GM19397 (cell line): Measurements from ENCODE around the gene NYNRIN.
"Not testable (repeated sequence)": the region's sequence is repeated elsewhere in the genome, so short reads cannot be mapped to it uniquely, and the experiment has no call there.

Source experiments
- ATAC-seq: cut with Tn5 transposase; IDR thresholded peaks from one replicate; pipeline ENCODE4 v1.9.1; 2021; ENCODE audit warnings: mild to moderate bottlenecking, moderate library complexity; ENCODE audit not compliant: unreplicated experiment

The NYNRIN gene

DNA sequence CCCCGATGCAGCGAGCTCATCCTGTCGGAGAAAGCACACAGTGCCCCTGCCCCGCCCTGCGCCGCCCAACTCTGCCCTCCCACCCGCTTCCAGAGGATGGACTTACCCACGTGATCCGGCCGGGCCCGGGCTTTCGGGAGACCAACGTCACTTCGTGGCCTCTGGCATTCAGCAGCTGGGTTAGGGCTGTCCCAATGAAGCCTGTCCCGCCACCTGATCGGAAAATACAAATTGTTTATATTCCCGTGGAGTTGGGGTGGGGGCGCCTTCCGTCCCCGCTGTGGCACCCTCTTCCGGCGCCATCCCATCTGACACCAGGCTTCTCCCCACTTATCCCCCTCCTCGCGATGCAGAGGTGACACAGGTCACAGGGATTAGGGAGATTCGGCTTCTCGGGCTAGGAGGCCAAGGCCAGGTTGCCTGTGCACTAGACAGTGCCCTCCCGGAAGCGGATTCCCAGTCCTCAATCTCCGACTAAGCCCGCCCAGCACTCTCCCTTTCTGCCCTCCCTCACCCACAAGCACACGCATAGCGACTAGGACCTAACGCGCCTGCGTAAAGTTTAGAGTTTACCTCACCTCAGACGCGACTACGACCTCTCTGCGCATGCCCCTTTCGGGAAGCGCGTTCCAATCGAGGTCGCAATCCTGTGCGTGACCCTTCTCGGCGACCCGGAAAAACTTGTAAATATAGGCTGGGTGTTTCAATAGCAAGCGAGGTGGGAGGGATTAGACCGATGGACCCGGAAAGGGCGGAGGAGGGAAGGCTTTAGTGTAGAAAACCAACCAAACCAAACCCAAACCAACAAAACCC lies 43.6 kb downstream of the NYNRIN start, which contains the start of gene SDR39U1:
Gene SDR39U1 (minus strand): TSS at position 537 of the 813 bp plus-strand sequence. CDS start 7 bp downstream, at position 530.
- ATAC-seq = peak; percentile 89

GRCh38 chr14:24443053-24443665 lies 44.4 kb downstream of the NYNRIN start:
- no peak for ATAC-seq

GRCh38 chr14:24450828-24451227 lies 52.0 kb downstream of the NYNRIN start:
- not testable (repeated sequence) for ATAC-seq

GRCh38 chr14:24456980-24457379 lies 58.2 kb downstream of the NYNRIN start:
- no peak for ATAC-seq

GRCh38 chr14:24458736-24459135 lies 59.9 kb downstream of the NYNRIN start:
- no peak for ATAC-seq

DNA sequence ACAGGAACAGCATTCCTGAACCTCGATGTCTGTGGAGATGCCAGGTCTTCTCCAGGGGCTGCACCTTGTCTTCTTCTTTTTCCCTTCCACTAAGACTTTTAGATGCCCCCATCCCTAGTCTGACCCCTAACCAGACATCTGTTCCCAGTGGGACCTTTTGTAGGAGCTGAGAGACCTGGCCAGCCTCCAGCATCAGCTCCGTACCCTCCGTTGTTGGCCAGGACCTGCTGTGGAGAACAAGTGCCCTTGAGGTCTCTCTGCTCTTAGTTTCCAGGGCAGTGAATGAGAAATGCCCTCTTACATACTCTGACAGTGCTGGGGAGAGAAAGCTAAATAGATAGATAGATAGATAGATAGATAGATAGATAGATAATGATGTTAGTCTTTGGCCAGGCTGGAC lies 60.5 kb downstream of the NYNRIN start:
- ATAC-seq = no peak

GRCh38 chr14:24461336-24461735 lies 62.5 kb downstream of the NYNRIN start:
- ATAC-seq = no peak

DNA sequence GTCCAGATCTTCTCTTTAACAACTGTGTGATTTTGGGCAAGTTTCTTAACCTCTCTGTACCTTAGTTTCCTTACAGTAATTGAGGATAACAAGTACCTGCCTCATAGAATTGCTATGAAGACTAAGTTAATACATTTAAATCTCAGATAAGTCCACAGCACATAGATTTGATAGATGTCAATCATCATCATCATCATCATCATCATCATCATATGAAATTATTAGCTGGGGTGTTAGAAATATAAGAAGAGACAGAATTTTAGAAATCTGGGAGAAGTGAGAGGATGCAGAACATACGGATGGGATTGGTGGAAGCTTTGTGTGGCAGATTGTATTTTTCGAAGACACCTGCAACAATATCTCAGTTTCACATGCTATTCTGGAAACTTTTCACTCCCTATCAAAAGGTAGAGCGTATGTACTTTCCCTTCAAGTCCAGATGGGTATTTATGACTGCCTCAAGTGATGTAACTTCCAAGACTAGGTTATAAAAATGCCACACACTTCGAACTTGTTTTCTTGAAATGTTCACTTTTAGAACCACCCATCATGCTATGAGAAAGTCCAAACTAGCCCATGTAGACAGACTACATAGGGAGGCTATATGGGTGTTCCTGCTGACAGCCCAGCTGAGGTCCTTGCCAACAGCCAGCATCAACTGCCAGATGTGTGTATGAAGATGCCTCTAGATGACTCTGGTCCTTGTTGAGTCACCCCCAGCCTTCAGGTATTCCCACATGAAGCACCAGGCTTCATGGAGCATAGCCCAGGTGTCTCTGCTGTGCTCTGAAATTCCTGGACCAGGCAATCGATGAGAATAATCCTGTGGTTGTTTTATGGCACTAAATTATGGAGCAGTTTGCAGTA lies 64.4 kb downstream of the NYNRIN start:
- no peak for ATAC-seq

- no peak for ATAC-seq
Observed at GRCh38 chr14:24463884-24464785, 65.3 kb downstream of the NYNRIN start.

- no peak for ATAC-seq
Observed at GRCh38 chr14:24465368-24465767, 66.6 kb downstream of the NYNRIN start.

- no peak for ATAC-seq
Observed at GRCh38 chr14:24465805-24466204, 67.0 kb downstream of the NYNRIN start.
